Activated naive CD4-positive, alpha-beta T cell treated with anti-CD3 and anti-CD28 coated beads, Interleukin-2, amount 50 U/mL, for 24 hours (primary cell): Measurements from ENCODE around the gene ATAT1.
A peak's percentile ranks its signal among the peaks of the same experiment; 100 is the strongest.
"Not testable (repeated sequence)": the region's sequence is repeated elsewhere in the genome, so short reads cannot be mapped to it uniquely, and the experiment has no call there.

Experiments
- H3K27ac Mint-ChIP-seq: one replicate; pipeline ENCODE4 v1.8.0; 2021; ENCODE audit warnings: mild to moderate bottlenecking, mixed read lengths
- H3K27me3 Mint-ChIP-seq: one replicate; pipeline ENCODE4 v1.8.0; 2021; ENCODE audit warnings: mixed read lengths
- H3K36me3 Mint-ChIP-seq: one replicate; pipeline ENCODE4 v1.8.0; 2021; ENCODE audit warnings: mixed read lengths
- H3K4me1 Mint-ChIP-seq: one replicate; pipeline ENCODE4 v1.8.0; 2021; ENCODE audit warnings: mixed read lengths
- H3K4me3 Mint-ChIP-seq: one replicate; pipeline ENCODE4 v1.8.0; 2021; ENCODE audit warnings: mild to moderate bottlenecking, mixed read lengths
- H3K9me3 Mint-ChIP-seq: one replicate; pipeline ENCODE4 v1.8.0; 2021; ENCODE audit warnings: mixed read lengths

Gene ATAT1

GRCh38 chr6:30626484-30627366, at the start of gene ATAT1:
Gene ATAT1, plus strand, starts transcription at chr6:30626874.
- H3K4me3 Mint-ChIP-seq: peak within 1 kb of the TSS; percentile 93
- H3K9me3 Mint-ChIP-seq: no peaks in the 10 kb centered on the region
- H3K36me3 Mint-ChIP-seq: peaks cover 10% of the 10 kb centered on the region
- no peaks in the 10 kb centered on the region for H3K27me3 Mint-ChIP-seq
- H3K27ac Mint-ChIP-seq: peak within 1 kb of the TSS; percentile 92
- peaks cover 25% of the 10 kb centered on the region for H3K4me1 Mint-ChIP-seq

- Mint-ChIP-seq H3K4me1 (peaks cover 44% of the 10 kb centered on the region), H3K4me3 (no peak overlapping the region), H3K9me3 (no peaks in the 10 kb centered on the region), H3K27me3 (no peaks in the 10 kb centered on the region), H3K36me3 (peaks cover 29% of the 10 kb centered on the region), H3K27ac (peak overlapping the region; percentile 41)
Measured at GRCh38 chr6:30578051-30578450, 48.6 kb upstream of the ATAT1 start.

- H3K36me3 Mint-ChIP-seq: peaks cover 17% of the 10 kb centered on the region
- H3K9me3 Mint-ChIP-seq: no peaks in the 10 kb centered on the region
- no peak overlapping the region for H3K4me3 Mint-ChIP-seq
- H3K4me1 Mint-ChIP-seq: no peaks in the 10 kb centered on the region
- no peak overlapping the region for H3K27ac Mint-ChIP-seq
- H3K27me3 Mint-ChIP-seq: no peaks in the 10 kb centered on the region
Measured at GRCh38 chr6:30583921-30584320, 42.8 kb upstream of the ATAT1 start.

- peaks cover 23% of the 10 kb centered on the region for H3K36me3 Mint-ChIP-seq
- H3K27me3 Mint-ChIP-seq: no peaks in the 10 kb centered on the region
- H3K4me1 Mint-ChIP-seq: peaks cover 16% of the 10 kb centered on the region
- no peak overlapping the region for H3K4me3 Mint-ChIP-seq
- H3K27ac Mint-ChIP-seq: no peak overlapping the region
- no peaks in the 10 kb centered on the region for H3K9me3 Mint-ChIP-seq
Measured at GRCh38 chr6:30589754-30590358, 36.8 kb upstream of the ATAT1 start.

GRCh38 chr6:30590509-30590908, 36.2 kb upstream of the ATAT1 start:
- Mint-ChIP-seq H3K4me1 (peaks cover 16% of the 10 kb centered on the region), H3K36me3 (peaks cover 25% of the 10 kb centered on the region), H3K9me3 (no peaks in the 10 kb centered on the region), H3K27ac (peak overlapping the region; percentile 72), H3K4me3 (no peak overlapping the region), H3K27me3 (no peaks in the 10 kb centered on the region)

- Mint-ChIP-seq H3K27ac (peak overlapping the region; percentile 72), H3K4me3 (no peak overlapping the region), H3K9me3 (no peaks in the 10 kb centered on the region)
Measured at GRCh38 chr6:30591008-30591407, 35.7 kb upstream of the ATAT1 start.

GRCh38 chr6:30592287-30592686, 34.4 kb upstream of the ATAT1 start:
- Mint-ChIP-seq H3K36me3 (peaks cover 20% of the 10 kb centered on the region), H3K9me3 (no peaks in the 10 kb centered on the region), H3K4me1 (peaks cover 18% of the 10 kb centered on the region), H3K27me3 (no peaks in the 10 kb centered on the region), H3K4me3 (no peak overlapping the region), H3K27ac (peak overlapping the region; percentile 66)

More at GRCh38 chr6:30591008-30591407, 35.7 kb upstream of the ATAT1 start:
- H3K36me3 Mint-ChIP-seq: peaks cover 23% of the 10 kb centered on the region
- no peaks in the 10 kb centered on the region for H3K27me3 Mint-ChIP-seq
- H3K4me1 Mint-ChIP-seq: peaks cover 16% of the 10 kb centered on the region

GRCh38 chr6:30597315-30598144, 29.1 kb upstream of the ATAT1 start:
- not testable (repeated sequence) for H3K27me3 Mint-ChIP-seq, H3K36me3 Mint-ChIP-seq, H3K9me3 Mint-ChIP-seq, H3K4me3 Mint-ChIP-seq
- H3K4me1 Mint-ChIP-seq: peaks cover 20% of the 10 kb centered on the region
- peak overlapping the region; percentile 1 for H3K27ac Mint-ChIP-seq

- Mint-ChIP-seq H3K4me3 (no peak overlapping the region), H3K4me1 (peaks cover 26% of the 10 kb centered on the region)
Measured at GRCh38 chr6:30598912-30599624, 27.6 kb upstream of the ATAT1 start.

GRCh38 chr6:30599625-30600324, 26.9 kb upstream of the ATAT1 start:
- H3K27ac Mint-ChIP-seq: no peak overlapping the region

More at GRCh38 chr6:30598912-30599624, 27.6 kb upstream of the ATAT1 start:
- H3K9me3 Mint-ChIP-seq: no peaks in the 10 kb centered on the region
- no peak overlapping the region for H3K27ac Mint-ChIP-seq
- H3K36me3 Mint-ChIP-seq: peaks cover 15% of the 10 kb centered on the region
- H3K27me3 Mint-ChIP-seq: no peaks in the 10 kb centered on the region

GRCh38 chr6:30600451-30600961, 26.2 kb upstream of the ATAT1 start:
- no peaks in the 10 kb centered on the region for H3K27me3 Mint-ChIP-seq
- peaks cover 29% of the 10 kb centered on the region for H3K4me1 Mint-ChIP-seq
- no peak overlapping the region for H3K27ac Mint-ChIP-seq
- H3K9me3 Mint-ChIP-seq: no peaks in the 10 kb centered on the region
- peaks cover 15% of the 10 kb centered on the region for H3K36me3 Mint-ChIP-seq
- H3K4me3 Mint-ChIP-seq: no peak overlapping the region

More at GRCh38 chr6:30599625-30600324, 26.9 kb upstream of the ATAT1 start:
- H3K27me3 Mint-ChIP-seq: no peaks in the 10 kb centered on the region
- peaks cover 15% of the 10 kb centered on the region for H3K36me3 Mint-ChIP-seq
- H3K4me3 Mint-ChIP-seq: no peak overlapping the region
- H3K9me3 Mint-ChIP-seq: no peaks in the 10 kb centered on the region
- H3K4me1 Mint-ChIP-seq: peaks cover 27% of the 10 kb centered on the region

- H3K9me3 Mint-ChIP-seq: no peaks in the 10 kb centered on the region
- H3K27ac Mint-ChIP-seq: no peak overlapping the region
- H3K27me3 Mint-ChIP-seq: no peaks in the 10 kb centered on the region
- peaks cover 35% of the 10 kb centered on the region for H3K4me1 Mint-ChIP-seq
- H3K4me3 Mint-ChIP-seq: no peak overlapping the region
- H3K36me3 Mint-ChIP-seq: peaks cover 19% of the 10 kb centered on the region
Measured at GRCh38 chr6:30601436-30601814, 25.2 kb upstream of the ATAT1 start.

GRCh38 chr6:30601815-30602641, 24.6 kb upstream of the ATAT1 start:
- H3K36me3 Mint-ChIP-seq: peaks cover 23% of the 10 kb centered on the region

GRCh38 chr6:30603961-30604360, 22.7 kb upstream of the ATAT1 start:
- Mint-ChIP-seq H3K4me1 (peaks cover 47% of the 10 kb centered on the region), H3K36me3 (peaks cover 29% of the 10 kb centered on the region), H3K27ac (no peak overlapping the region), H3K27me3 (no peaks in the 10 kb centered on the region), H3K9me3 (no peaks in the 10 kb centered on the region), H3K4me3 (no peak overlapping the region)

More at GRCh38 chr6:30601815-30602641, 24.6 kb upstream of the ATAT1 start:
- no peak overlapping the region for H3K27ac Mint-ChIP-seq
- H3K27me3 Mint-ChIP-seq: no peaks in the 10 kb centered on the region
- no peaks in the 10 kb centered on the region for H3K9me3 Mint-ChIP-seq
- H3K4me3 Mint-ChIP-seq: no peak overlapping the region
- H3K4me1 Mint-ChIP-seq: peaks cover 40% of the 10 kb centered on the region
